Gastroesophageal sphincter (tissue), 3 donors: ENCODE measurements around the gene AGL.

Source experiments
- EP300 ChIP-seq: sonication (generic); formaldehyde crosslinking; IDR thresholded peaks from one replicate; pipeline ENCODE4 v1.6.1; 2017; ENCODE audit warnings: antibody characterized with exemption, mild to moderate bottlenecking
- POLR2A ChIP-seq, 2 donors: fragments of 450-650 bp; IDR thresholded peaks; one replicate each; pipeline ENCODE4 v1.6.1; 2017; ENCODE audit warnings: antibody characterized with exemption in 2 of 2, mild to moderate bottlenecking in 2 of 2, moderate library complexity in 1 of 2
- TF ChIP-seq, protein P1 (sequence below), 4 experiments: fragments of 200-600 bp in 2 of 4; fragments of 450-650 bp in 2 of 4; sonication (generic) in 1 of 4; IDR thresholded peaks; one replicate each; pipeline ENCODE4 v1.5.1; 2017 to 2019; ENCODE audit warnings: antibody characterized with exemption in 4 of 4, mild to moderate bottlenecking in 2 of 4, moderate library complexity in 2 of 4

DNA sequence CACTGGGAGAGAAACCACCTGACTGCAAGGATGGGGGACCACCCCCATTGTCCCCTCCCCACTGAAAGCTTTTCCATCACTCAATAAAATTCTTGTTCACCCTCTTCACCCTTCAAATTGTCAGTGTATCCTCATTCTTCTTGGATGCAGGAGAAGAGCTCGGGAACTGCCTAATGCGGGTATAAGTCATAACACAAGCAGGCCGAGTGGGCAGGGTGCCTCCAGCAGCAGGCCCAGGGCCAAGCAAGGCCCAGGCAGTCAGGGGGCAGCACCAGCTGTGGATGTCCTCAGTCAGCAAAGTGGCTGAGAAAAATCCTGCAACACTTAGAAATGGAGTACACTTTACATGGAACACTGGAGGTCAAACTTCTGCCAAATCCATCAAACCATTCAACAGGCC lies 85.9 kb downstream of the AGL start:
- TF ChIP-seq, protein P1, sequence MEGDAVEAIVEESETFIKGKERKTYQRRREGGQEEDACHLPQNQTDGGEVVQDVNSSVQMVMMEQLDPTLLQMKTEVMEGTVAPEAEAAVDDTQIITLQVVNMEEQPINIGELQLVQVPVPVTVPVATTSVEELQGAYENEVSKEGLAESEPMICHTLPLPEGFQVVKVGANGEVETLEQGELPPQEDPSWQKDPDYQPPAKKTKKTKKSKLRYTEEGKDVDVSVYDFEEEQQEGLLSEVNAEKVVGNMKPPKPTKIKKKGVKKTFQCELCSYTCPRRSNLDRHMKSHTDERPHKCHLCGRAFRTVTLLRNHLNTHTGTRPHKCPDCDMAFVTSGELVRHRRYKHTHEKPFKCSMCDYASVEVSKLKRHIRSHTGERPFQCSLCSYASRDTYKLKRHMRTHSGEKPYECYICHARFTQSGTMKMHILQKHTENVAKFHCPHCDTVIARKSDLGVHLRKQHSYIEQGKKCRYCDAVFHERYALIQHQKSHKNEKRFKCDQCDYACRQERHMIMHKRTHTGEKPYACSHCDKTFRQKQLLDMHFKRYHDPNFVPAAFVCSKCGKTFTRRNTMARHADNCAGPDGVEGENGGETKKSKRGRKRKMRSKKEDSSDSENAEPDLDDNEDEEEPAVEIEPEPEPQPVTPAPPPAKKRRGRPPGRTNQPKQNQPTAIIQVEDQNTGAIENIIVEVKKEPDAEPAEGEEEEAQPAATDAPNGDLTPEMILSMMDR (IDR thresholded peaks at IDR 0.05): no peak
- TF ChIP-seq EP300 (no peak), POLR2A (IDR thresholded peaks at IDR 0.05) (no peak)
